Measurements from ENCODE around the gene CDRT15.
"Not testable (repeated sequence)": the region's sequence is repeated elsewhere in the genome, so short reads cannot be mapped to it uniquely, and the experiment has no call there.

CDRT15 gene

GRCh38 chr17:14207791-14208190 lies 28.9 kb downstream of the CDRT15 start:
- DNase-seq (ENCODE audit: low read depth in 1 of 2, low spot score in 1 of 2), result no peak

DNA sequence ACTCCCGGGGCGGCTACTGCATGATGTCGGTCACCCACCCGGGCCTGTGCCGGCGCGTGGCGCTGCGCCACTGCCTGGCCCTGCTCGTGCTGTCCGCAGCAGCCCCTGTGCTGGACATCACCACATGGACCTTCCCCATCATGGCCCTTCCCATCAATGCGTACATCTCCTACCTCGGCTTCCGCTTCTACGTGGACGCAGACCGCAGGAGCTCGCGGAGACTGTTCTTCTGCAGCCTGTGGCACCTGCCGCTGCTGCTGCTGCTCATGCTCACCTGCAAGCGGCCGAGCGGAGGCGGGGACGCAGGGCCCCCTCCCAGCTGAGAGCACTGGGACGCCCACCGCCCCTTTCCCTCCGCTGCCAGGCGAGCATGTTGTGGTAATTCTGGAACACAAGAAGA lies 29.8 kb downstream of the CDRT15 start:
- no peak for DNase-seq (ENCODE audit: low read depth in 1 of 2, low spot score in 1 of 2)

GRCh38 chr17:14205992-14206461 lies 30.6 kb downstream of the CDRT15 start:
- DNase-seq (ENCODE audit: low read depth in 1 of 2, low spot score in 1 of 2), result peak; percentile 26 to 28

- no peak for DNase-seq (ENCODE audit: low read depth in 1 of 2, low spot score in 1 of 2)
Observed at GRCh38 chr17:14205380-14205779, 31.3 kb downstream of the CDRT15 start.

DNA sequence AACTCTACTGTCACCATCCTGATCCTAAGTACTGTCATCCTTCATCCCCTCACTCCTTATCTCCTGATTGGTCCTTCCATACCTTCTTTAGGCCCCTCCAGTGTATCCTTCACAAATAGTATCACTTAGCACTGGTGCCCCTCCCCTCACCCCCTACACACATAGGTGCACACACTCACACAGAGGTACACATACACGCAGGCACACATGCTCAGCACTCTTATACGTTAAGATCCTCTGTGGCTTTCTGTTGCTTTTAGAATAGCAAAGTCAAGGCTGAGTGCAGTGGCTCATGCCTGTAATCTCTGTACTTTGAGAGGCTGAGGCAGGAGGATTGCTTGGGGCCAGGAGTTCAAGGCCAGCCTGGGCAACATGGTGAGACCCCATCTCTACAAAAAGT lies 32.1 kb downstream of the CDRT15 start:
- no peak for DNase-seq (ENCODE audit: low read depth in 1 of 2, low spot score in 1 of 2)

DNA sequence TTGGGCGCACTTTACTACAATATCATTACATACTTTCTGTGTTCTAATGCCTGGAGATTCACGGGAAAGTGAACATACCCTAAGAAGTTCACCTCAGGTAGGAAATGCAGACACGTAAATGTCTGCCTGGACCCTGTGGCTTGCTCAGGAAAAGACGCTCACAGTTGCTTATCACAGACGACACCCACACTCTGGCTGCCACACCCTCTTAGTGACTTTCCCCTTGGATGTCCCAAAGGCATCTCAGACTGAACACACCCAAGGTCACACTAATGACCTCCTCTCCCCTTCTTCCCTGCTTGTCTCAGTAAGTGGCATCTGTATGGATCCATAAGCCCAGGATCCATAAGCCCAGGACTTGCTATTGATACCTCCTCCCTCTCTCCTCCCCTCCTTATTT lies 32.6 kb downstream of the CDRT15 start:
- DNase-seq (ENCODE audit: low read depth in 1 of 2, low spot score in 1 of 2), result no peak

GRCh38 chr17:14203388-14203787 lies 33.3 kb downstream of the CDRT15 start:
- DNase-seq (ENCODE audit: low read depth in 1 of 2, low spot score in 1 of 2), result no peak

DNA sequence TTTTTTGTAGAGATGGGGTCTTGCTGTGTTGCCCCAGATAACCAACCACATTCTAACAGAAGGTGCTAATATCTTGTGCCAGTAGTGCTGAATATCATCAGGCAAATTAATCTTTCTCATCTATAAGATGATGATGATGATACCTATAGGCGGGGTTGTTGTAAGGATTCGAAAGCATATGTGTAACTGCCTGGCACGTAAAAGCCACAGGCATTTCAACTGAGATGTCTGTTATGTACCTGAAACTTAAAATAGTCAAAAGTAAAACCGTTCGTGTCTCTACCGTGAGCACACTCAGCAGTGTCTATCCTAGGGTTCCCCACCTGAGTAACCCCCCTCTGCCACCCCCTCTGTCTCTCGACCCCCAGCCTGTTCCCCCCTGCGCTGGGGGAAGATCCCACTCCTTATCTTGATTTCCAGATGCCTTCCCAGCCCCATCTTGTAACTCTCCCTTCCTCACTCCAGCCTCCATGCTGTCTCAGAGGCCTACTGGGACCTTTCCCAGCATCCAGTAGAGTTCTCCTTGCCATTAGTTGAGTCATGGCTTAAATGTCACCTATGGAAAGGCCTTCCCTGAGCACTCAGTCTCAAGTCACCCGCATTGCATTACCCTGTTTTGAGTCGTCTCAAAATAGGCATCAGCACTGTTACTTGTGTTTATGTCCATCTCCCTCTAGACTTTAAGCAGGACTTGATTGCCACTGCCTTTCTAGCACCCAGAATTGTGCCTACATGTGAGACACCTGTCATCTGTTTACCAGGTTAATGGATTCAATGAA lies 34.1 kb downstream of the CDRT15 start:
- DNase-seq (ENCODE audit: low read depth in 1 of 2, low spot score in 1 of 2), result no peak

- DNase-seq (ENCODE audit: low read depth in 1 of 2, low spot score in 1 of 2), result no peak
Observed at GRCh38 chr17:14201988-14202380, 34.7 kb downstream of the CDRT15 start.

GRCh38 chr17:14201021-14201987 lies 35.4 kb downstream of the CDRT15 start:
- DNase-seq (ENCODE audit: low read depth in 1 of 2, low spot score in 1 of 2), result no peak

- DNase-seq (ENCODE audit: low read depth in 1 of 2, low spot score in 1 of 2), result no peak
Observed at GRCh38 chr17:14200354-14200753, 36.3 kb downstream of the CDRT15 start.

DNA sequence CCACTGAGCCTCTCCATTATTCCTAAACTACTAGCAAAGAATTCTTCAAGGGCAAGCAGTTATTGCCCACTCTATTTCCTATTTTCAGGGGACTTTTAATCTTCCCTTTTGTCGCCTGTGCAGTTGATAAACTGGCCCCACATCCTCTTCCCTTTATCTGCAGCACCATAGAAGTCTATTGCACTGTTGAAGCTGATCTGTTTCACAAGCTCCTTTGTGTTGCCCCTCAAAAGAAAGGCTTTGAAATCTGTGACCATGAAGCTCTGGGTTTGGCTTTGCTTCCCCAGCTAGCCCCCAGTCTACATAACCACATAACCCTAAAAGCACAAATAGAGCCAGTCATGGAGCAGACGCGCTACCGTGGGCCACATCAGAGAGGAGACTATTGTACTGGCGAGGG lies 37.1 kb downstream of the CDRT15 start:
- DNase-seq (ENCODE audit: low read depth in 1 of 2, low spot score in 1 of 2), result no peak

DNA sequence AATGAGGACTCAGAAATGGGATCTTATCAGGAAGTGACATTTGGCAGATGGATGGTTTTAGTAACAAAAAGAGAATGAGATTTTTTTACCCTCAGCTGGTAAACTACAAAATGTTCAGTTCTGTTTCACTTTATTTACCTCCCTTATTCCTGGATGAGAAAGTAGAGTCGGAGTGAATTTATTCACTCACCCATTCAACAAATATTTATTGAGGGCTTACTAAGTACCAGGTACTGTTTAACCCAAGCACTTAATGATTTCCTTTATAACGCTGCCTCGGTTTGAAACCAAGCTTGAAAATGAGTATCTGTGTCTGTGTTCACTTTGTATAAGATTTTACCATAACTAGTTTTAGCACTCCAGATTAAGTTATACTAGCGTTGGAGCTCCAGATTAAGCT lies 38.1 kb downstream of the CDRT15 start:
- no peak for DNase-seq (ENCODE audit: low read depth in 1 of 2, low spot score in 1 of 2)

- DNase-seq (ENCODE audit: low read depth in 1 of 2, low spot score in 1 of 2), result no peak
Observed at GRCh38 chr17:14198013-14198412, 38.6 kb downstream of the CDRT15 start.

GRCh38 chr17:14197586-14197985 lies 39.1 kb downstream of the CDRT15 start:
- no peak for DNase-seq (ENCODE audit: low read depth in 1 of 2, low spot score in 1 of 2)

DNA sequence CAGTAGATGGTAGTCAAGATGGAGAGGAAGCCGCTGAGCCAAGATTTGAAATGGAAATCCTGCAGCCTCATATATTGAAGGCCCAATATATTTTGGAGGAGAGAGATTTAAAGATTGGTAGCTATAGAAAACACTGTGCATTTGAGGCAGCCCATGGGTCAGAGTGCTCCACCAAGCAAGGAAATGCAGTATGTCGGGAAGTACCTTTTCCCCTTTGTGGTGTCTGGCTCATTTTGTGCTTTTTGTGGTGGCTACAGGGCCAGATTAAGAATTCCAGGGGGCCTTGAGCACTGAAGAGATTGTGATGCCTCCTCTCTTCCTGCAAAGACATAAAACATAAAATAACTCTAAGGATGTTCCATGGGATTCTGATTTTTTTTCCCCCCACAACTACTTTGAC lies 39.6 kb downstream of the CDRT15 start:
- no peak for DNase-seq (ENCODE audit: low read depth in 1 of 2, low spot score in 1 of 2)

DNA sequence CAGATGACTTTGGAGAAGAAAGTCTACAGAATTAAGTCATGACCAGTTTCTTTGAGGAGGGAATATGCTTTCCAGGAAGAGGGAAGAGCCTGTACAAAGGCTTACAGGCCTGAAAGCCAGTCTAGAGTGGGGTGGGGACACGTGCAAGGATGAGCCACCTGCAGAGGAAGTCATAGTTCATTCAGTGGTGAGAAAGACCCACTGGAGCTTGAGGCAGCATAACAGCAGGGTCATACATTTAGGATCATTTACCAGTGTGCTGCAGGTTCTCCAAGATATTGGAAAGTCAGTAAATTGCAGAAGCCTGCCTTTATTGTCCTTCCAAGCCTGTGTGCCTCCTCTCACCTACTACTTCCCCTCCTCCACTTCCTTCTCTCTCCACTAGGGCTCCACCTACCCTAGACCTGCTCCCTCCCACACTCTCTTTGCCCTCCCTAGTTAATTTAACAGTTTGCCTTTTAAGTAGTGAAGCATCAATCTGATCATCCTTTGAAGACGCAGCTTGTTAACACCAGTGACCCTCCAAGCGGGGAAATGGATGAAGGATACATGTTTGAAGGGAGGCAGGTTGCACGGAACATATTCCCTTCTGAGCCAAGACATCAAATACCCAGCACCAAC lies 40.2 kb downstream of the CDRT15 start:
- no peak for DNase-seq (ENCODE audit: low read depth in 1 of 2, low spot score in 1 of 2)

GRCh38 chr17:14192636-14193344 lies 43.9 kb downstream of the CDRT15 start:
- not testable (repeated sequence) for DNase-seq (ENCODE audit: low read depth in 1 of 2, low spot score in 1 of 2)

- DNase-seq (ENCODE audit: low read depth in 1 of 2, low spot score in 1 of 2), result not testable (repeated sequence)
Observed at GRCh38 chr17:14192039-14192438, 44.6 kb downstream of the CDRT15 start.

DNA sequence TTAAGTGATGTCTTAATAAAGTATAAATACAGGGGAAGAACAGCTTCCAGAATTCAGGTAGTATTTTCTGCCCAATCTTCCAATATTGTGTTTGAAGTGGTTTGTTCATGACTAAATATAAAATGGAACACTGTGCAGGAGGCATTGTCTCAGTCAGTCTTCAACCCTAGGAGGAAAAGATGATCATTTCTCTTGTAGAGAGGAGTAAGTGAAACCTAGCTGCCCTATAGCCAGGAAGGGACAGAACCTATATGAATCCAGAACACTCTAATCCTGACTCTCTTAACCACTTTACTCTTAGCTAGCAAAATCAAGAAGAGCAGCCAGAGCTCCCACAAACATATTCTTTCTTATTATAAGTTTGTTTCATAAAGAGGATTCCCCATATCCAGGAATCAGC lies 45.2 kb downstream of the CDRT15 start:
- not testable (repeated sequence) for DNase-seq (ENCODE audit: low read depth in 1 of 2, low spot score in 1 of 2)

DNA sequence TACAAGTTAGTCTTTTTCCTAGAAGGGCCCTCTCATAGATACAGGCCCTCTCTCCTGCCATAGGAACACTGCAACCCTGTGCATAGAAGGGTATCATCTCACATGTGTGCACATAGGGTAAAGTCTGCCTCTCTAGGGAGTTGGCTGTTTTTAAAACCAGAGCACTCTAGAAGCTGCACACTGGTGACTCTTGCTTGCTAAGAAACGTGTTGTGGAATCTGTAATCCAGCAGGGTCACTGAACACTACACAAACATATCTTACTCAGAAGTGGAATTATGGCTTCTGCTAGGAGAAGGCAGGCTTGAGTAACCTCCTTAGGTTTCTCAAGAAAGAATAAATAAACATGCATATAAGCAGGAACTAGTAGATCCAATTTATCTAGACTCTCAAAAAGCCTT lies 45.9 kb downstream of the CDRT15 start:
- DNase-seq (ENCODE audit: low read depth in 1 of 2, low spot score in 1 of 2), result not testable (repeated sequence)

All from stimulated activated CD4-positive, alpha-beta T cell treated with anti-CD3 and anti-CD28 coated beads, Interleukin-15, amount 100 ng/mL, for 1 hour (primary cell).